H9 (cell line): Measurements from ENCODE around the gene NUDT3. TPM values are rescaled to one million over a fixed set of nuclear protein-coding genes. Genes with fewer than 3 reads are reported as not detected.

Experiments
- DNase-seq: peaks from one replicate; pipeline ENCODE4 v3.0.0-alpha.2; 2017
- H2AFZ ChIP-seq: one replicate; pipeline ENCODE4 v1.6.1; 2013; ENCODE audit warnings: mild to moderate bottlenecking, low read length, control low read depth, moderate library complexity
- H2AK5ac ChIP-seq: 2 replicates; pipeline ENCODE4 v1.6.1; 2013; ENCODE audit warnings: low read length, control low read depth, mixed read lengths; ENCODE audit not compliant: insufficient read length
- H2BK120ac ChIP-seq: one replicate; pipeline ENCODE4 v1.6.1; 2013; ENCODE audit warnings: low read depth, mild to moderate bottlenecking, low read length, control low read depth, inconsistent platforms; ENCODE audit not compliant: poor library complexity, severe bottlenecking
- H2BK12ac ChIP-seq: 2 replicates; pipeline ENCODE4 v1.6.1; 2013; ENCODE audit warnings: low read length, control low read depth, mixed read lengths, low read depth; ENCODE audit not compliant: insufficient read length
- H2BK15ac ChIP-seq: 2 replicates; pipeline ENCODE4 v1.6.1; 2013; ENCODE audit warnings: low read depth, low read length, control low read depth
- H2BK20ac ChIP-seq: one replicate; pipeline ENCODE4 v1.6.1; 2013; ENCODE audit warnings: low read depth, mild to moderate bottlenecking, low read length, control low read depth, inconsistent platforms; ENCODE audit not compliant: poor library complexity, severe bottlenecking
- H2BK5ac ChIP-seq: 2 replicates; pipeline ENCODE4 v1.6.1; 2013; ENCODE audit warnings: low read length, control low read depth, mixed read lengths; ENCODE audit not compliant: insufficient read length
- H3K14ac ChIP-seq: 2 replicates; pipeline ENCODE4 v1.6.1; 2013; ENCODE audit warnings: low read length, control low read depth; ENCODE audit not compliant: insufficient read depth
- H3K18ac ChIP-seq: 2 replicates; pipeline ENCODE4 v1.6.1; 2013; ENCODE audit warnings: low read depth, mild to moderate bottlenecking, mixed read lengths, low read length, control low read depth; ENCODE audit not compliant: insufficient read length
- H3K23ac ChIP-seq: 2 replicates; pipeline ENCODE4 v1.6.1; 2013; ENCODE audit warnings: low read length, control low read depth, mixed read lengths, low read depth; ENCODE audit not compliant: insufficient read length
- H3K23me2 ChIP-seq: 2 replicates; pipeline ENCODE4 v1.6.1; 2013; ENCODE audit warnings: low read depth, mild to moderate bottlenecking, mixed read lengths, low read length, control low read depth; ENCODE audit not compliant: insufficient read length, poor library complexity, severe bottlenecking
- H3K27ac ChIP-seq: 2 replicates; pipeline ENCODE4 v1.5.1; 2013; ENCODE audit warnings: low read length, control low read depth, mixed read lengths, low read depth; ENCODE audit not compliant: insufficient read length
- H3K27me3 ChIP-seq: 2 replicates; pipeline ENCODE4 v1.6.1; 2013; ENCODE audit warnings: low read length, control low read depth, inconsistent platforms; ENCODE audit not compliant: insufficient read depth
- H3K4ac ChIP-seq: 2 replicates; pipeline ENCODE4 v1.6.1; 2013; ENCODE audit warnings: low read depth, mild to moderate bottlenecking, control low read depth, inconsistent platforms, low read length, moderate library complexity
- H3K4me1 ChIP-seq: 2 replicates; pipeline ENCODE4 v1.6.1; 2013; ENCODE audit warnings: low read length, control low read depth, inconsistent platforms; ENCODE audit not compliant: insufficient read depth
- H3K4me2 ChIP-seq: 2 replicates; pipeline ENCODE4 v1.6.1; 2013; ENCODE audit warnings: low read length, control low read depth, mixed read lengths; ENCODE audit not compliant: insufficient read length, insufficient read depth
- H3K56ac ChIP-seq: 2 replicates; pipeline ENCODE4 v1.6.1; 2013; ENCODE audit warnings: low read depth, mild to moderate bottlenecking, mixed read lengths, low read length, control low read depth; ENCODE audit not compliant: insufficient read length
- H3K79me1 ChIP-seq: 2 replicates; pipeline ENCODE4 v1.6.1; 2013; ENCODE audit warnings: low read depth, mild to moderate bottlenecking, moderate library complexity, low read length, control low read depth, inconsistent platforms; ENCODE audit not compliant: insufficient read depth, poor library complexity, severe bottlenecking
- H3K79me2 ChIP-seq: 2 replicates; pipeline ENCODE4 v1.6.1; 2013; ENCODE audit warnings: low read length, control low read depth, inconsistent platforms; ENCODE audit not compliant: insufficient read depth
- H3K9ac ChIP-seq: 2 replicates; pipeline ENCODE4 v1.6.1; 2013; ENCODE audit warnings: low read length, control low read depth, mixed read lengths; ENCODE audit not compliant: insufficient read length; ENCODE audit errors: extremely low read depth
- H3K9me3 ChIP-seq: one replicate; pipeline ENCODE4 v1.6.1; 2013; ENCODE audit warnings: low read depth, low read length, inconsistent platforms; ENCODE audit not compliant: control insufficient read depth
- H3T11ph ChIP-seq: one replicate; pipeline ENCODE4 v1.6.1; 2013; ENCODE audit warnings: mild to moderate bottlenecking, low read length, control low read depth, inconsistent platforms
- H4K20me1 ChIP-seq: one replicate; pipeline ENCODE4 v1.6.1; 2013; ENCODE audit not compliant: control insufficient read depth, insufficient read length, insufficient read depth
- H4K5ac ChIP-seq: 2 replicates; pipeline ENCODE4 v1.6.1; 2013; ENCODE audit warnings: low read depth, mild to moderate bottlenecking, mixed read lengths, low read length, control low read depth; ENCODE audit not compliant: insufficient read length
- H4K8ac ChIP-seq: replicated peaks from 2 replicates; pipeline ENCODE4 v1.6.1; 2013; ENCODE audit warnings: low read length, control low read depth, mixed read lengths, low read depth; ENCODE audit not compliant: insufficient read length
- H4K91ac ChIP-seq: 2 replicates; pipeline ENCODE4 v1.6.1; 2013; ENCODE audit warnings: low read depth, mild to moderate bottlenecking, moderate library complexity, mixed read lengths, low read length, control low read depth; ENCODE audit not compliant: insufficient read length
- H3K27ac Mint-ChIP-seq, 3 experiments: 2 replicates in 2 of 3; 3 replicates in 1 of 3; pipeline ENCODE4 v1.8.0; 2020 to 2021; ENCODE audit warnings: mixed read lengths in 3 of 3, mild to moderate bottlenecking in 1 of 3, moderate library complexity in 1 of 3
- H3K27me3 Mint-ChIP-seq: 2 replicates; pipeline ENCODE4 v1.8.0; 2021; ENCODE audit warnings: low read depth, mild to moderate bottlenecking, moderate library complexity, mixed read lengths
- H3K36me3 Mint-ChIP-seq, 3 experiments: 2 replicates in 2 of 3; 3 replicates in 1 of 3; pipeline ENCODE4 v1.8.0; 2020 to 2021; ENCODE audit warnings: low read depth in 3 of 3, mixed read lengths in 3 of 3; ENCODE audit not compliant: insufficient read depth in 1 of 3
- H3K4me1 Mint-ChIP-seq, 2 experiments: 2 replicates each; pipeline ENCODE4 v1.8.0; 2020; ENCODE audit warnings: mixed read lengths in 2 of 2
- H3K4me3 Mint-ChIP-seq, 2 experiments: 2 replicates in 1 of 2; 3 replicates in 1 of 2; pipeline ENCODE4 v1.8.0; 2020 to 2021; ENCODE audit warnings: mild to moderate bottlenecking in 2 of 2, mixed read lengths in 2 of 2, moderate library complexity in 1 of 2
- H3K9me3 Mint-ChIP-seq, 2 experiments: 2 replicates in 1 of 2; 3 replicates in 1 of 2; pipeline ENCODE4 v1.8.0; 2020; ENCODE audit warnings: mild to moderate bottlenecking in 2 of 2, mixed read lengths in 2 of 2, moderate library complexity in 1 of 2
- CTCF ChIP-seq: fragments of 200-600 bp; sonication (generic); conservative IDR thresholded peaks from 3 replicates; pipeline ENCODE4 v1.8.0; 2021; ENCODE audit warnings: antibody characterized with exemption, mild to moderate bottlenecking
- WGBS: extraction: QIAGEN DNeasy Blood & Tissue Kit; methylation state at CpG from one replicate; pipeline ENCODE4 v1.1.7; 2013; ENCODE audit warnings: missing lambda C conversion rate, low lambda C conversion rate, mixed read lengths; ENCODE audit not compliant: insufficient read length; ENCODE audit errors: extremely low coverage; 5-methylcytosine and 5-hydroxymethylcytosine counted together
- total RNA-seq: library from RNA; stranded (reverse); gene quantifications from 2 replicates; pipeline ENCODE4 v1.2.1, GENCODE V29; 2021

NUDT3 gene
- total RNA-seq, 1 experiment from 2014 or later: 23.6 TPM

DNA sequence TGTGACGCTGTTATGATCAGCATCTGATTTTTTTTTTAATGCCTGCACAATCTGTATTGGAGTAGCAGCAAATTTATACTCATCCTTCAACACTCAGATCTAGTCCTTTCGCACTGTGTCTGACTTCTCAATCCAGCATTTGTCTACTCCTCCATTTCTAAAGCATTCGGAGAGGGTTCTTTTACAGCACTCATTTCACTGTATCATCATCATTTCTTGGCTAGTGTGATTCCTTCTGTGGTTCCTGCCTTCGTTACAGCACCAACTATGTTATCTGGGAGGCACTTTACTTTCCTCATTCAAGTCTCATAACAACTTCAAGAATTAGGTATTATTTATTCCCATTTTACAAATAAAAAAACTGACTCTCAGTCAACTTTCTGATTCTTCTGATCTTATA lies 18.0 kb downstream of the NUDT3 start:
- H3K9me3 ChIP-seq: no peaks in the 10 kb centered on the region
- H3K4ac ChIP-seq: no peak overlapping the region
- no peak for DNase-seq
- no CpG with 5 or more reads among the region's 4 CpGs for WGBS
- H2BK12ac ChIP-seq: no peak overlapping the region
- Mint-ChIP-seq H3K9me3 (no peaks in the 10 kb centered on the region), H3K36me3 (peaks cover 3 to 9% (median 5%) of the 10 kb centered on the region in 3 experiments; a peak in 4 of 7 replicates), H3K27ac (no peak overlapping the region), H3K27me3 (no peaks in the 10 kb centered on the region), H3K4me1 (peaks cover 5 to 7% of the 10 kb centered on the region in 2 experiments), H3K4me3 (no peak overlapping the region)
- TF ChIP-seq CTCF: no peak
- H2BK15ac ChIP-seq: no peak overlapping the region
- no peak overlapping the region for H4K91ac ChIP-seq
- no peak overlapping the region for H3K56ac ChIP-seq
- H3K18ac ChIP-seq: no peak overlapping the region
- no peak overlapping the region for H2AK5ac ChIP-seq
- H4K8ac ChIP-seq: no peak overlapping the region
- H3K4me2 ChIP-seq: no peak overlapping the region
- H4K20me1 ChIP-seq: no peaks in the 10 kb centered on the region
- H4K5ac ChIP-seq: no peak overlapping the region
- no peaks in the 10 kb centered on the region for H3K23me2 ChIP-seq
- H3K14ac ChIP-seq: no peak overlapping the region
- H3K23ac ChIP-seq: no peak overlapping the region
- no peak overlapping the region for H2BK120ac ChIP-seq
- H2AFZ ChIP-seq: no peak overlapping the region
- peaks cover 1% of the 10 kb centered on the region; the same call in 1 of the 2 replicates for H3K79me2 ChIP-seq
- H3K9ac ChIP-seq: no peak overlapping the region
- no peak overlapping the region for H3K27ac ChIP-seq
- H3K79me1 ChIP-seq: peaks cover 13% of the 10 kb centered on the region
- H2BK5ac ChIP-seq: no peak overlapping the region
- no peak overlapping the region for H2BK20ac ChIP-seq
- H3T11ph ChIP-seq: no peak overlapping the region
- no peaks in the 10 kb centered on the region for H3K27me3 ChIP-seq
- H3K4me1 ChIP-seq: no peaks in the 10 kb centered on the region
